Measurements from ENCODE around the gene PMM1.

DNA sequence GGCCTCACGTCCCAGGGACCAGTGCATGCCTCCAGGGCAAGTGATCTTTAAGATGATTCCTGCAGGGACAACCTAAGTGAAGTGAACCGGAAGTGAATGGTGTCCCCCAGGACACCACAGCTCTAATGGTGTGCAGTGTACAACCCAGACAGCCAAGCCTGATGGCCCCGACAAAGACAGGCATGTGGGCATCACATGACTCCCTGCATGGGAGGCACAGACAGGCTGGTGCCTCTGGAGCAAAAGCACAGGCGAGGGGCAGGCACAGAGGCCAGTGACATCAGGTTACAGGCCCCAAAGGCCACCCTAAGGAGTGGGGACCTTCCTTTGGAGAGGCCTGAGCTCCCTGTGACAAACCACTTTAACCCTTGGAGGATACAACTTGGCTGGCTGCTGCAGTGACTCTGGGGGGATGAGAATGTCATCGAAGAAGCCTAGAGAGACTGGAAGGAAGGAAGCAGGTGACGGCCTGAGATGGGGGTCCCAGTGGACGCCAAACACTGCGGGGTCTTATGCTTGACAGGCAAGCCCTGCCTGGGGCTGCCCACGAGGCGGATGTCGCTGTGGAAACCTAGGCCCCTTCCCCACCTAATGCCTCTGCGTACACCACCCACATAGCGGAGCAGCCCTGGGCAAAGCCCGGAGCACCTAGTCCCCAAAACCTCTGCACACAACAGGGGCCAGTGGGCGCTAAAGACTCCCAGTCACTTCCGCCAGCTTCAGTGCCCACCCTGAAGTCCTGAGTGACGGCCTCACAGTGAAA lies 57.7 kb downstream of the PMM1 start:
- TF ChIP-seq EZH2 (IDR thresholded peaks at IDR 0.05; ENCODE audit: low read length), result no peak
- TF ChIP-seq, protein P1, sequence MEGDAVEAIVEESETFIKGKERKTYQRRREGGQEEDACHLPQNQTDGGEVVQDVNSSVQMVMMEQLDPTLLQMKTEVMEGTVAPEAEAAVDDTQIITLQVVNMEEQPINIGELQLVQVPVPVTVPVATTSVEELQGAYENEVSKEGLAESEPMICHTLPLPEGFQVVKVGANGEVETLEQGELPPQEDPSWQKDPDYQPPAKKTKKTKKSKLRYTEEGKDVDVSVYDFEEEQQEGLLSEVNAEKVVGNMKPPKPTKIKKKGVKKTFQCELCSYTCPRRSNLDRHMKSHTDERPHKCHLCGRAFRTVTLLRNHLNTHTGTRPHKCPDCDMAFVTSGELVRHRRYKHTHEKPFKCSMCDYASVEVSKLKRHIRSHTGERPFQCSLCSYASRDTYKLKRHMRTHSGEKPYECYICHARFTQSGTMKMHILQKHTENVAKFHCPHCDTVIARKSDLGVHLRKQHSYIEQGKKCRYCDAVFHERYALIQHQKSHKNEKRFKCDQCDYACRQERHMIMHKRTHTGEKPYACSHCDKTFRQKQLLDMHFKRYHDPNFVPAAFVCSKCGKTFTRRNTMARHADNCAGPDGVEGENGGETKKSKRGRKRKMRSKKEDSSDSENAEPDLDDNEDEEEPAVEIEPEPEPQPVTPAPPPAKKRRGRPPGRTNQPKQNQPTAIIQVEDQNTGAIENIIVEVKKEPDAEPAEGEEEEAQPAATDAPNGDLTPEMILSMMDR (optimal IDR thresholded peaks at IDR 0.05 in 1 of 3, IDR thresholded peaks at IDR 0.05 in 1 of 3, conservative IDR thresholded peaks at IDR 0.05 in 1 of 3; ENCODE audit: extremely low read depth in 1 of 3, insufficient read depth in 2 of 3, low read length in 3 of 3), result no peak
